ENCODE data around the gene PALLD. TPM values are rescaled to one million over a fixed set of nuclear protein-coding genes. Genes with fewer than 3 reads are reported as not detected.
"Not testable (repeated sequence)": the region's sequence is repeated elsewhere in the genome, so short reads cannot be mapped to it uniquely, and the experiment has no call there.

Gene PALLD
- total RNA-seq, 1 experiment from 2014 or later = 47.8 TPM

DNA sequence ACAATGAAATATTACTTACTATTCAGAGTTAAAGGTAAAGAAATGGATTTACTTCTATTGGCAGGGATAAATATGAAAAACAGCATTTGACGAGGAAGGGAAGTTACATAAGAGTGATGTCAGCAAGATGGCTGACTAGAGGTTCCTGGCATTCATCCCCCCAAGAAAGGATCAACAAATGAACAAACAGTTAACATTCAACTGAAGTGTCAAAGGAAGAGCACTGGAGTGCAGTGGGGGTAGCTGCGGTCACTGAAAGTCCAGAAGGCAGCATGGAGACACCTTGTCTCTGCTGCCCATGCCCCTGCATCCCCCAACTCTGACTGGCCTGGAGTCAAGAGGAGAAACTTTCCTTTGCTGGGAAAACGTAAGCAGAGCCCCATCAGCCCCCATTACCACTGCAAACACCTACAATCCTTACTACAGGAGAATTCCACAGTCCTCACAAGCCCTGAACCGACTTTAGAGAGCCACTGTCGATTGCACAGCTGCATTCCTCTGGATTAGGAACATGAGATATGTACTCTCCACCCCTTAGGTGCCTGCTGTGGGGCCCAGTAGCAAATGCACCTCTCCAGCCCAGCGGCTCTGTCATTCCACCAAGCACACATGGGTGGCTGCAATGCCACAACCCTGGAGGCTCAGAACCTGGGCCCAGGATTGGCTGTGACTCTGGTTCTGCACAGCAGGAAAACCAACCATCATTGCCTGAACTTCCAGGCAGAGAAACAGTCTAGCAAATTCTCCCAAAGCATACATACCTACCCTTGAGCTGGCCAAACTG is 433.8 kb downstream of the PALLD start:
- no peak for DNase-seq (ENCODE audit: low read depth)

DNA sequence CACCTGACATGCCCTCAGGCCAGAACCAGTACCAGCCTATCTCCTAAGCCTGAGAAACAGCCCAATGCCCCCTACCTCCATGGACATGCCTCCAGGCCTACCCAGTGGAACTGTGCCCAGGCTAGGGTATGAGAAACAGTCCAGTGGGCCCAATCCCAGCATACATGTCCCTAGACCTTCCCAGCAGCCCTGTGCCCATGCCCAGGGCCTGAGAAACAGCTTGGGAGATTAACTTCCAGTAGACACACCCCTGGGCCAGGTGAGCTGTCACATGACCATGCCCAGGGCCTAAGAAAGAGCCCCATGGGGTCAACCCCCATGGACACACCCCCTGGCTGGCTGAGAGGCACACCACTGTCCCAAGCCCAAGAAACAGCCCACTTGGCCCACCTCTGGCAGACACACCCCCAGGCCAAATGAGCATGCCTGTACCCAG is 434.4 kb downstream of the PALLD start:
- DNase-seq (ENCODE audit: low read depth) = no peak

- DNase-seq (ENCODE audit: low read depth) = no peak
These were observed 435.3 kb downstream of the PALLD start for GRCh38 chr4:168932138-168932537.

DNA sequence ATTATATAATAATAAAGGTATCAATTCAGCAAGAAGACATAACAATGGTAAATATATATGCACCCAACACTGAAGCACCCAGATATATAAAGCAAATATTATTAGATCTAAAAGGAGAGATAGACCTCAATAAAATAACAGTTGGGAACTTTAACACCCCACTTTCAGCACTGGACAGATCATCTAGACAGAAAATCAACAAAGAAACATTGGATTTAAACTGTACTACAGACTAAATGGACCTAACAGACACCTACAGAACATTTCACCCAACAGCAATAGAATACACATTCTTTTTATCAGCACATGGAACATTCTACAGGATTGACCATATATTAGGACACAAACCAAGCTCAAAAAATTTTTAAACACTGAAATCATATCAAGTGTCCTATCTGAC is 436.6 kb downstream of the PALLD start:
- no peak for DNase-seq (ENCODE audit: low read depth)

DNA sequence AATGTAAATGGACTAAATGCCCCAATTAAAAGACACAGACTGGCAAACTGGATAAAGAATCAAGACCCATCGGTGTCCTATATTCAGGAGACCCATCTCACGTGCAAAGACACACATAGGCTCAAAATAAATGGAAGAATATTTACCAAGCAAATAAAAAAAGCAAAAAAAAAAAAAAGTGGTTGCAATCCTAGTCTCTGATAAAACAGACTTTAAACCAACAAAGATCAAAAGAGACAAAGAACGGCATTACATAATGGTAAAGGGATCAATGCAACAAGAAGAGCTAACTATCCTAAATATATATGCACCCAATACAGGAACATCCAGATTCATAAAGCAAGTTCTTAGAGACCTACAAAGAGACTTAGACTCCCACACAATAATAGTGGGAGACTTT is 440.6 kb downstream of the PALLD start:
- not testable (repeated sequence) for DNase-seq (ENCODE audit: low read depth)

DNA sequence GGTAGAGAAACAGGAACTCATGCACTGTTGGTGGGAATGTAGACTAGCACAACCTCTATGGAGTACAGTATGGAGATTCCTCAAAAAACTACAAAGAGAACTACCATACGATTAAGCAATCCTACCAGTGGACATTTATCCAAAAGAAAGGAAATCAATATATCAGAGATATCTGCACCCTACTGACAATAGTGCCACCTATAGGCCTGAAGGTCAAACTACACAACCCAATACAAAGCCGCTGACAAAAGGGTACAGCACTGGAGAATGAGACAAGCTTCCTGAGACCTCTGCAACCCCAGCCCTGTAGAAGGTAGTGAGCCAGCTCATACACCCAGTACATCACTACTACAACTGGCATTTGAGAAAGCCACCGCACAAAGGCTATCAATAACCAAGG is 446.1 kb downstream of the PALLD start:
- DNase-seq (ENCODE audit: low read depth) = peak; percentile 31

DNA sequence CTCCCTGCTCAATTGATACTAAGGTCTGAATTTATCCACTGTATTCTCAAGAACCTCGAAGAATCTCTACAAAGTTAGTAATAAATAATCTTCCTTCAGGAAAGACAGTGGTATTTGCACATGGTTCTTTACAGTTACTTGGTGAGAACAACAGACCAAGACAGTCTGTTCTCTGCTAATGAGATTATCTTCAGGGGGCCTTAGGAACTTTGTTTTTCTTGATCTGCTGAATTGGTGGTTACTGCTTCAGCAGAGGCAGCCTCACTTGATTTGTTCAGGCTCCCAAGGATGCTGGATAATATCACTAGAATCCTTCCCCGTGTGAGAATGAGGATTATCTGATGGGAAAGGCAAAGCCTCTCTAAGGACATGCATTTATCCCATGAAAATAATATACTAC is 448.4 kb downstream of the PALLD start:
- DNase-seq (ENCODE audit: low read depth) = no peak

DNA sequence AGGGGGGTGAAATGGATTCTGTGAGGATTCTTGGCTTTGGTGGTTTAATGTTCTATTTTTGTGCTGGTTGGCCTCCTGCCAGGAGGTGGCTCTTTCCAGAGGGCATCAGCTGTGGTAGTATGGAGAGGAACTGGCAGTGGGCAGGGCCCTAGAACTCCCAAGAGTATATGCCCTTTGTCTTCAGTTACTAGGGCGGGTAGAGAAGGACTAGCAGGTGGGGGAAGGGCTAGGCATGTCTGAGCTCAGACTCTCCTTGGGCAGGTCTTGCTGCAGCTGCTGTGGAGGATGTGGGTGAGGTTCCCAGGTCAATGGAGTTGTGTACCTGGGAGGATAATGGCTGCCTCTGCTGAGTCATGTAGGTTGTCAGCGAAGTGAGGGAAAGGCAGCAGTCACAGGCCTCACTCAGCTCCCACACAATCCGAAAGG is 456.0 kb downstream of the PALLD start:
- not testable (repeated sequence) for DNase-seq (ENCODE audit: low read depth)

DNA sequence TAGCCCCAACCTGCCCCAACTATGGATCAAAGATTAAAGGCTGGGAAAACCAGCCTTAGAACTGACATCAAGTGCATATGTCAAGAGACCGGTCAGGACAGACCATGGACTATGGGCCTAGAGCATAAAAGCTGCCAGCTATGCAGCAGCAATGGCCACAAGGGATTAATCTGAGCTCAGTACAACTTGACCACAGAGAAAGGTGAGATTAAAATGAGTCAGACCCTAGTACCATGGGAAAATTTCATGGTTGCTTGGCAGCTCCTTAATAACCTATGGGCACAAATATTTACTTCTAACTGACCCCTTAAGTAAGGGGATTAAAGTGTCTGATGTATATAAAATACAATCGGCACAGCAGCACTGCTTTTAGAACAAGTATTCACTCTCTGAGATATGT is 458.8 kb downstream of the PALLD start:
- peak; percentile 57 for DNase-seq (ENCODE audit: low read depth)

DNA sequence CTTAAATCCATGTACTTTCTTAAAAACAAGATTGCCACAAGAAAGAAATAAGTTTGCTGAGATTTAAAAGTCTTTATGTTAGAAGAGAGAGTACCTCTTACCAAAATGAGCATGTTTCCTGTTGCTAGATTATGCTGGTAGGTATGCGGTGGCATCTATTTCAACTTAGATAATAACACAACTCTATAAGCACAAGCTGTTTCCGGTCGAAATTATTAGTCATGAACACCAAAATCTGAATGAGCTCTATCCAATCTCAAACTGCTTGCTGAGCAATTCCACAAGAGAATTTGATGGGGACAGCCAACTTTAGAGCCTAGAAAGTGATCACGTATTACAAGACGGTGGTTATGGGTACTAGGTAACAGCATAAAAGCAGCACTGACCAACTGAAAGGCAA is 463.9 kb downstream of the PALLD start:
- no peak for DNase-seq (ENCODE audit: low read depth)

DNA sequence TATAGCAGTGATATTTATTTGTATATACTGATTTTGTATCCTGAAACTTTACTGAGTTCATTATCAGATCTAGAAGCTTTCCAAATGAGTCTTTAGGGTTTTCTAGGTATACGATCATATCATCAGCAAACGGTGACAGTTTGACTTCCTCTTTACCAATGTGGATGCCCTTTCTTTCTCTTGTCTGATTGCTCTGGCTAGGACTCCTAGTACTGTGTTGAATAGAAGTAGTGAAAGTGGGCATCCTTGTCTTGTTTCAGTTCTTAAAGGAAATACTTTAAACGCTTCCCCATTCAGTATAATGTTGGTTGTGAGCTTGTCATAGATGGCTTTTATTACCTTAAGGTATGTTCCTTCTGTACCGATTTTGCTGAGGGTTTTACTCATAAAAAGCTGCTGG is 475.7 kb downstream of the PALLD start:
- DNase-seq (ENCODE audit: low read depth) = no peak

Small RNAs within 50 kb of the gene (small RNA-seq; reads per million reads assigned to genes)
- not detected for gene RF00432
- gene RNU6-1336P = not detected
- gene RNU6-853P = not detected

Other genes with a start within 250 kb of the PALLD start
- gene DDX60, start 178.3 kb upstream of the PALLD start, total RNA-seq (2014; rRNA removed; shearing (Covaris generic)) = 5.2 and 7.7 TPM in 2 replicates
- gene DDX60L, start 16.6 kb upstream of the PALLD start, total RNA-seq (2014; rRNA removed; shearing (Covaris generic)) = 5.3 and 6.2 TPM in 2 replicates